ENCODE results near the gene PRXL2A. TPM values are rescaled to one million over a fixed set of nuclear protein-coding genes. Genes with fewer than 3 reads are reported as not detected.

Gene PRXL2A
- total RNA-seq, 2 experiments from 2014 or later = not detected

GRCh38 chr10:80425901-80426300 lies 17.6 kb downstream of the PRXL2A start:
- no peak overlapping the region for H3K4me2 ChIP-seq (ENCODE audit: low read length)
- H3K9me2 ChIP-seq (ENCODE audit: insufficient read depth, low read length) = no peaks in the 10 kb centered on the region
- no peaks in the 10 kb centered on the region for H3K79me2 ChIP-seq (ENCODE audit: insufficient read depth, low read depth, low read length)
- CTCF ChIA-PET (ENCODE audit: unreplicated experiment) = no interaction called here
- H3K4me1 ChIP-seq (ENCODE audit: insufficient read depth, low read length, poor library complexity, severe bottlenecking) = peaks cover 12% of the 10 kb centered on the region
- no TSS peak for BruUV-seq (replicated peaks)
- H3K27ac ChIP-seq (ENCODE audit: low read depth, low read length, poor library complexity, severe bottlenecking) = no peak overlapping the region
- intact Hi-C loops (cut with micrococcal nuclease; ENCODE audit: unreplicated experiment) = no loop called here
- no peak for DNase-seq (ENCODE audit: low spot score)
- POLR2A ChIA-PET = interaction anchor here (0.7 kb wide), 1 partner anchor 37 kb away, joined by 4 read pairs; no protein-coding TSS in a partner anchor
- TF ChIP-seq CTCF (conservative IDR thresholded peaks at IDR 0.05; ENCODE audit: low read length) (no peak), EZH2phosphoT487 (IDR thresholded peaks at IDR 0.05; ENCODE audit: borderline replicate concordance, low read depth, low read length) (no peak)
- no peak overlapping the region for H3K4me3 ChIP-seq (ENCODE audit: low read depth, low read length, poor library complexity, severe bottlenecking)
- H2AFZ ChIP-seq (ENCODE audit: low read length) = no peak overlapping the region
- H4K20me1 ChIP-seq (ENCODE audit: insufficient read depth, low read length) = no peaks in the 10 kb centered on the region
- H3K9me3 ChIP-seq (ENCODE audit: low read length) = no peaks in the 10 kb centered on the region
- no peaks in the 10 kb centered on the region for H3K36me3 ChIP-seq (ENCODE audit: insufficient read depth, low read length)

GRCh38 chr10:80427541-80427940 lies 19.2 kb downstream of the PRXL2A start:
- Histone ChIP-seq H3K4me1 (ENCODE audit: insufficient read depth, low read length, poor library complexity, severe bottlenecking) (no peaks in the 10 kb centered on the region), H3K4me2 (ENCODE audit: low read length) (no peak overlapping the region), H3K9me2 (ENCODE audit: insufficient read depth, low read length) (no peaks in the 10 kb centered on the region), H3K27ac (ENCODE audit: low read depth, low read length, poor library complexity, severe bottlenecking) (no peak overlapping the region), H3K79me2 (ENCODE audit: insufficient read depth, low read depth, low read length) (no peaks in the 10 kb centered on the region), H3K4me3 (ENCODE audit: low read depth, low read length, poor library complexity, severe bottlenecking) (no peak overlapping the region), H3K9me3 (ENCODE audit: low read length) (no peaks in the 10 kb centered on the region), H3K36me3 (ENCODE audit: insufficient read depth, low read length) (no peaks in the 10 kb centered on the region), H2AFZ (ENCODE audit: low read length) (no peak overlapping the region), H4K20me1 (ENCODE audit: insufficient read depth, low read length) (no peaks in the 10 kb centered on the region)
- CTCF ChIA-PET (ENCODE audit: unreplicated experiment) = no interaction called here
- POLR2A ChIA-PET = no interaction called here
- no peak for DNase-seq (ENCODE audit: low spot score)
- intact Hi-C loops (cut with micrococcal nuclease; ENCODE audit: unreplicated experiment) = no loop called here
- no peak for TF ChIP-seq CTCF (conservative IDR thresholded peaks at IDR 0.05; ENCODE audit: low read length)
- no peak for TF ChIP-seq EZH2phosphoT487 (IDR thresholded peaks at IDR 0.05; ENCODE audit: borderline replicate concordance, low read depth, low read length)
- no TSS peak for BruUV-seq (replicated peaks)

- no TSS peak for BruUV-seq (replicated peaks)
- H3K79me2 ChIP-seq (ENCODE audit: insufficient read depth, low read depth, low read length) = no peaks in the 10 kb centered on the region
- ChIA-PET CTCF (ENCODE audit: unreplicated experiment) (no interaction called here), POLR2A (interaction anchor here (1.9 kb wide), 1 partner anchor 10 kb away, joined by 6 read pairs; no protein-coding TSS in a partner anchor)
- H3K4me2 ChIP-seq (ENCODE audit: low read length) = no peak overlapping the region
- no peaks in the 10 kb centered on the region for H4K20me1 ChIP-seq (ENCODE audit: insufficient read depth, low read length)
- H2AFZ ChIP-seq (ENCODE audit: low read length) = no peak overlapping the region
- no peaks in the 10 kb centered on the region for H3K4me1 ChIP-seq (ENCODE audit: insufficient read depth, low read length, poor library complexity, severe bottlenecking)
- intact Hi-C loops (cut with micrococcal nuclease; ENCODE audit: unreplicated experiment) = no loop called here
- TF ChIP-seq EZH2phosphoT487 (IDR thresholded peaks at IDR 0.05; ENCODE audit: borderline replicate concordance, low read depth, low read length) = no peak
- TF ChIP-seq CTCF (conservative IDR thresholded peaks at IDR 0.05; ENCODE audit: low read length) = no peak
- H3K9me3 ChIP-seq (ENCODE audit: low read length) = no peaks in the 10 kb centered on the region
- H3K9me2 ChIP-seq (ENCODE audit: insufficient read depth, low read length) = no peaks in the 10 kb centered on the region
- no peak overlapping the region for H3K4me3 ChIP-seq (ENCODE audit: low read depth, low read length, poor library complexity, severe bottlenecking)
- H3K27ac ChIP-seq (ENCODE audit: low read depth, low read length, poor library complexity, severe bottlenecking) = no peak overlapping the region
- no peaks in the 10 kb centered on the region for H3K36me3 ChIP-seq (ENCODE audit: insufficient read depth, low read length)
- DNase-seq (ENCODE audit: low spot score) = no peak
Observed at GRCh38 chr10:80429521-80429973, 21.2 kb downstream of the PRXL2A start.
